Measurements from ENCODE around the gene KLK2.

The KLK2 gene

GRCh38 chr19:50912102-50912599, 38.9 kb downstream of the KLK2 start:
- ChIA-PET POLR2A (no interaction called here), CTCF (interaction anchor here (1.3 kb wide), 1 partner anchor 10 kb away, joined by 6 read pairs; no protein-coding TSS in a partner anchor)
- TF ChIP-seq CTCF (IDR thresholded peaks at IDR 0.05; ENCODE audit: insufficient read depth, low read length, missing control alignments): no peak
- H3K4me3 ChIP-seq (ENCODE audit: low read depth, low read length): no peak overlapping the region
- no peak for DNase-seq (ENCODE audit: low read depth, low spot score)

GRCh38 chr19:50912727-50913716, 39.8 kb downstream of the KLK2 start:
- CTCF ChIA-PET: interaction anchor here (1.3 kb wide), 1 partner anchor 9 kb away, joined by 6 read pairs; no protein-coding TSS in a partner anchor
- H3K4me3 ChIP-seq (ENCODE audit: low read depth, low read length): no peak overlapping the region
- no peak for DNase-seq (ENCODE audit: low read depth, low spot score)
- POLR2A ChIA-PET: no interaction called here
- TF ChIP-seq CTCF (IDR thresholded peaks at IDR 0.05; ENCODE audit: insufficient read depth, low read length, missing control alignments): no peak

- no peak for TF ChIP-seq CTCF (IDR thresholded peaks at IDR 0.05; ENCODE audit: insufficient read depth, low read length, missing control alignments)
- ChIA-PET CTCF (no interaction called here), POLR2A (no interaction called here)
- no peak for DNase-seq (ENCODE audit: low read depth, low spot score)
- no peak overlapping the region for H3K4me3 ChIP-seq (ENCODE audit: low read depth, low read length)
Observed at GRCh38 chr19:50916069-50916468, 42.8 kb downstream of the KLK2 start.

- no peak for DNase-seq (ENCODE audit: low read depth, low spot score)
- ChIA-PET POLR2A (interaction anchor here (0.5 kb wide), 1 partner anchor 118 kb away, joined by 3 read pairs; no protein-coding TSS in a partner anchor), CTCF (interaction anchor here (0.6 to 3.6 kb wide), 32 partner anchors 10 to 669 kb away, joined by 3 to 42 read pairs (median 4); partner anchors contain the start of genes ACP4 and JOSD2)
- H3K4me3 ChIP-seq (ENCODE audit: low read depth, low read length): no peak overlapping the region
- no peak for TF ChIP-seq CTCF (IDR thresholded peaks at IDR 0.05; ENCODE audit: insufficient read depth, low read length, missing control alignments)
Observed at GRCh38 chr19:50921426-50922316, 48.4 kb downstream of the KLK2 start.

GRCh38 chr19:50922317-50922853, 49.1 kb downstream of the KLK2 start:
- H3K4me3 ChIP-seq (ENCODE audit: low read depth, low read length): no peak overlapping the region
- ChIA-PET POLR2A (no interaction called here), CTCF (interaction anchor here (0.6 to 3.6 kb wide), 31 partner anchors 10 to 670 kb away, joined by 3 to 42 read pairs (median 4); partner anchors contain the start of genes ACP4 and JOSD2)
- DNase-seq (ENCODE audit: low read depth, low spot score): no peak
- TF ChIP-seq CTCF (IDR thresholded peaks at IDR 0.05; ENCODE audit: insufficient read depth, low read length, missing control alignments): peak; percentile 85
